Upper lobe of right lung (tissue), 1 donor: Measurements from ENCODE around the gene KRT79. TPM values are rescaled to one million over a fixed set of nuclear protein-coding genes. Genes with fewer than 3 reads are reported as not detected.

Experiments
- ATAC-seq: fragments of 200-7000 bp; cut with Tn5 transposase; one replicate; pipeline ENCODE4 v1.9.1; 2020; ENCODE audit warnings: mild to moderate bottlenecking, moderate library complexity
- DNase-seq: peaks from one replicate; pipeline ENCODE4 v3.0.0-alpha.2; 2020
- H3K27ac ChIP-seq: fragments of 200-600 bp; one replicate; pipeline ENCODE4 v1.8.0; 2022
- H3K27me3 ChIP-seq: fragments of 200-600 bp; one replicate; pipeline ENCODE4 v1.8.0; 2022; ENCODE audit warnings: mild to moderate bottlenecking
- H3K36me3 ChIP-seq: fragments of 200-600 bp; one replicate; pipeline ENCODE4 v1.8.0; 2022
- H3K4me1 ChIP-seq: fragments of 200-600 bp; one replicate; pipeline ENCODE4 v1.8.0; 2022
- H3K4me3 ChIP-seq: fragments of 200-600 bp; one replicate; pipeline ENCODE4 v1.8.0; 2022; ENCODE audit warnings: mild to moderate bottlenecking
- H3K9me3 ChIP-seq: fragments of 200-600 bp; one replicate; pipeline ENCODE4 v1.8.0; 2022
- intact Hi-C: fragments of 100-400 bp; cut with DNase I; formaldehyde crosslinking; loops from one replicate; pipeline ENCODE4 v1.11.0; 2022
- total RNA-seq: library from RNA; stranded (reverse); fragmentation: NEBNext Ultra II Directional; extraction: Animal tissue kit (Norgen Biotek cat#: 25700); gene quantifications from one replicate; pipeline ENCODE4 v1.2.1, GENCODE V29; 2021
- TF ChIP-seq, protein P1 (sequence below): fragments of 200-600 bp; IDR thresholded peaks from one replicate; pipeline ENCODE4 v1.8.0; 2022; ENCODE audit warnings: antibody characterized with exemption
- donor health status: DM: no; HTN: yes; CAD: no; lungs with severe emphysema.

Gene KRT79
- total RNA-seq, 1 donor from 2014 or later = 5.4 TPM

DNA sequence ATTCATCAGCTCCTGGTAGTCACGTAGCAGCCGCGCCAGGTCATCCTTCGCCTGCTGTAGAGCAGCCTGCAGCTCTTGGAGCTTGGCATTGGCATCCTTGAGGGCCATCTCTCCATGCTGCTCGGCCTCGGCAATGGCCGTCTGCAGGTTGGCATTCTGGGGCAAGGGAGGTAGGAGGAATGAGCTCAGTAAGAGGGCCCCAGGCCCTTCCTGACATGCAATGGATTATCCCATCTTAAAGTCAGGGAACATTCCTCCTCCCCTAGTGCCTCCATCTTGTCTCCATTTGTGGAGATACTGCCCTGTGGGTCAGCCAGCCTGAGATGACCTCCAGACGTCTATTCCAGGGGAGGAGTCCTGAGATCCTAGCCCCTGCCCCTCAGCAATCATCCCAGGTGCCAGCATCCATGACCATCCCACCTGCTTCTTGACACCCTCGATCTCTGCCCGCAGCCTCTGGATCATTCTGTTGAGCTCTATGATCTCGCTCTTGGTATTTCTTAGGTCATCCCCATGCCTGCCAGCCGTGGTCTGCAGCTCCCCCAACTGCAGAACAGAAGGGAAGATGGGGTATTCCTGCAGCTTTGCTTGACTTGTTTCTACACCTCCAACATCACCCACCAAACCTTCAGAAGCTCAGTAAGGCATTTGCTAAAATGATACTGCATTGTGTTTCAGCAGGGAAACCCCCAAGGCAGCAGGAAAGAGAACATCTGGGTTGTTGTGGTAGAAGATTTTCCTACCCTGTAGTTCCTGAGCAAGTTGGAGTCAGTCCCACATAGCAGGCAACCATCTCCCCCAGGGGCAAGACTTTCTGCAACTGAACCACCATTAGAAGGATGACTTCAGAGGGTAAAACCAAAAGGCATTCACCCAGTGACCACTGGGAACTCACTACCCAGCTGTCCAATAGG, 42.6 kb downstream of the KRT79 start:
- Histone ChIP-seq H3K9me3 (no peaks in the 10 kb centered on the region), H3K27me3 (peaks cover 58% of the 10 kb centered on the region), H3K36me3 (no peaks in the 10 kb centered on the region), H3K4me1 (peaks cover 3% of the 10 kb centered on the region), H3K27ac (no peak overlapping the region), H3K4me3 (no peak overlapping the region)
- intact Hi-C loops = no loop called here
- ATAC-seq = no peak
- peak; percentile 53 for DNase-seq
- TF ChIP-seq, protein P1, sequence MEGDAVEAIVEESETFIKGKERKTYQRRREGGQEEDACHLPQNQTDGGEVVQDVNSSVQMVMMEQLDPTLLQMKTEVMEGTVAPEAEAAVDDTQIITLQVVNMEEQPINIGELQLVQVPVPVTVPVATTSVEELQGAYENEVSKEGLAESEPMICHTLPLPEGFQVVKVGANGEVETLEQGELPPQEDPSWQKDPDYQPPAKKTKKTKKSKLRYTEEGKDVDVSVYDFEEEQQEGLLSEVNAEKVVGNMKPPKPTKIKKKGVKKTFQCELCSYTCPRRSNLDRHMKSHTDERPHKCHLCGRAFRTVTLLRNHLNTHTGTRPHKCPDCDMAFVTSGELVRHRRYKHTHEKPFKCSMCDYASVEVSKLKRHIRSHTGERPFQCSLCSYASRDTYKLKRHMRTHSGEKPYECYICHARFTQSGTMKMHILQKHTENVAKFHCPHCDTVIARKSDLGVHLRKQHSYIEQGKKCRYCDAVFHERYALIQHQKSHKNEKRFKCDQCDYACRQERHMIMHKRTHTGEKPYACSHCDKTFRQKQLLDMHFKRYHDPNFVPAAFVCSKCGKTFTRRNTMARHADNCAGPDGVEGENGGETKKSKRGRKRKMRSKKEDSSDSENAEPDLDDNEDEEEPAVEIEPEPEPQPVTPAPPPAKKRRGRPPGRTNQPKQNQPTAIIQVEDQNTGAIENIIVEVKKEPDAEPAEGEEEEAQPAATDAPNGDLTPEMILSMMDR = no peak

DNA sequence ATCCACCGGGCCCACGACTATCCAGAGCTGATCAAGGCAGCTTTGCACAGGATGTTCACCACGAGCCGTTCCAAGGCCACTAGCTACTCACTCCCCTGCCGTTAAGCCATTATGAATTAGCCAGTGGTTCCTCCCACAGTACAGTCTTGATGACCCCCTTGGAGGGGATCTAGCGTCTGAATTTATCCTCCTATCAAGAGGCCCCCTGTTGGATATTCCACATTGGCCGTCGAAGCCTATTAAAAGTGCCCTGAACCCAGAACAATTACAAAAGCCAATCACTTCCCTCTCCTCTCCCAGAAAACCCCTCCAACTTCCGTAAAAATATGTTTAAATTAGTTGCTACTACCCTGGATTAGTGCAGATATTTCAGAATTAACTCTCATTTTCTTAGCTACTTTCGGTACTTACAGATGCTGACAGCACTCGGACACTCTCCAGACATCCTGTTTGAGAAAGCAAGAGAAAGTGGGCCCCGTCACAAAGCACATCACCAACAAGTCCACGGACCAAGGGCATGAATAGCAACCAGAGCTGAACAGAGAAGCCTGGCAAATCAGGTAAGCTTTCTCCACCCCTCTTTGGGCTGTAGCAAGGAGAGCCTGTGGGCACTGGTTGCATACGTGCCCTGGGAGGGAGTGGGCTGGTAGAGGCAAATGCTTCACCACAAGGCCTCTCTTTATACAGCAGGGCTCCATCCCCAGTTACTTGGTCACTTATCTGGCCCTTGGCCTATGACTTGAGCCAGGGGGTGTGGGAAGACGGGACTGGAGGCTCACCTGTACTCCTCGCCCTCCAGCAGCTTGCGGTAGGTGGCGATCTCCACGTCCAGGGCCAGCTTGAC, 43.5 kb downstream of the KRT79 start:
- DNase-seq = peak; percentile 32
- no peaks in the 10 kb centered on the region for H3K36me3 ChIP-seq
- no peak for ATAC-seq
- H3K27me3 ChIP-seq = peaks cover 58% of the 10 kb centered on the region
- H3K9me3 ChIP-seq = no peaks in the 10 kb centered on the region
- TF ChIP-seq, protein P1 = no peak
- H3K4me3 ChIP-seq = no peak overlapping the region
- H3K27ac ChIP-seq = no peak overlapping the region
- intact Hi-C loops = no loop called here
- H3K4me1 ChIP-seq = peaks cover 3% of the 10 kb centered on the region

DNA sequence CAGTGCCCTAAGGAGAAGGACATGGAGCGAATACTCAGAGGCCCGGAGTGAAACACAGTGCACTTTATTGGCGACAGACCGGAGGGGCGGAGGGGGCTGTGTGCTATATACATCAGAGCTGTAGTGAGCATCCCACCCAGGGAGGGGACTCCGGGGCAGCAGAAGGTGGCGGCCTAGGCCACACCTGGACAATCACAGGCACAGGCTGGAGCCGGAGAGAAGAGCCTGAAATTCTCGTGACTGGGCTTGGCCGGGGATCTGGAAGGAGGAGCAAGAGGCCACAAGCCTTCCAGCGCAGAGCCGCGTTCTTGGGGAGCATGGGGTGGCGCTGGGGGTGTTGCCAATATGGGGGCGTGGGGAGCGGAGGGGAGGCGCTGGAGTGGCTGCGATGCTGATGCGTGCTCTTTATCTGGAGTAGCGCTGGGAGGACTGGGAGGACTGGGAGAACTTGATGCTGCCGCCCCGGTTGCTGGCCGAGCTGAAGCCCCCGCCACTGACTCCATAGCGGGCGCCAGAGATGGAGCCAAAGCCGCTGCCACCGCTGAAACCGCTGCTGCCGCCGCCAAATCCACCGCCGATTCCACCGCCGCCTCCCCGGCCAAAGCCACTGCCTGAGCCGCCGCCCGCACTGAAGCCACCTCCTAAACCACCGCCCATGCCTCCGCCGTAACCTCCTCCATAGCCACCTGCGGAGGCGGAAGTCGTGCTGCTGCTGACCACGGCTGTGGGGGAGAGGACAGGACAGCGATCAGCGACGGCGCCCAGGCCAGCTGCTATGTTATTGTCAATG, 44.3 kb downstream of the KRT79 start:
- no peaks in the 10 kb centered on the region for H3K9me3 ChIP-seq
- intact Hi-C loops = no loop called here
- H3K36me3 ChIP-seq = no peaks in the 10 kb centered on the region
- no peak overlapping the region for H3K4me3 ChIP-seq
- TF ChIP-seq, protein P1 = no peak
- ATAC-seq = peak; percentile 54
- peak; percentile 68 for DNase-seq
- H3K27me3 ChIP-seq = peaks cover 55% of the 10 kb centered on the region
- peaks cover 3% of the 10 kb centered on the region for H3K4me1 ChIP-seq
- no peak overlapping the region for H3K27ac ChIP-seq

DNA sequence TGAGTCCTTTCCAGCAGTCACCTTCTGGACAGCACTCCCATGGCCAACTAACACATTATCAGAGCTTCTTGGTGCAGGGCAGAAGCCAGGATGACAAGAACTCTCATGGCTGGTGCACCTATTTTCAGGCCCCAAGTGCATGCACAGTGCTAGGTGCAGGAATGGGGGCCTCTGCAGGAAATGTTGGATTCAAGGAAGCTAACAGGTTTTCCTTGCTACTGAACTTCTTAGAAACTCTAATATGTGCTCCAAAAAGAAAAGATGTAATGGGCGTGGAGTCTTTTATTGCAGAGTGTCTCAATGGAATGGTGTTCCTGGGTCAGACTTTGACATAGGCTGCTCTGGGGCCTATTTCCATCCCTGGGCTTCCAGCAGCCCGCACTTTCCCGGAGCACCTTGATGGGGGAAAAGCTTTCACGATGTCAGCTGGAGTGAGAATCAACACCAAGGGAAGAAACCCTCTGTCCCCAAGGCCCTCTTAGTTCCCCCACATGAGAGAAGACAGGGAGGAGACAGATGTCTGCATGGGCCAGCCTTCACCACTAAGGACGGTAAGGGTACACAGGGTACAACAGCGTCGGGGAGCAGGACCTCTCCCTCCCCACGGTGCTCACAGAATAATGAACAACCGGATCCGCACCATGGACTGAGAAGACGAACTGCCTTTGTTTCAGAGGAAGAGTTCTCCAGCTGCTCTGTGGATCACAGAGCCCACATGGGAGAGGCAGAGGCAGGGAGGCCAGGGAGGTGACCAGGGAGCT, 45.1 kb downstream of the KRT79 start:
- Histone ChIP-seq H3K4me1 (peaks cover 3% of the 10 kb centered on the region), H3K36me3 (no peaks in the 10 kb centered on the region), H3K27ac (no peak overlapping the region), H3K9me3 (no peaks in the 10 kb centered on the region), H3K27me3 (peaks cover 51% of the 10 kb centered on the region), H3K4me3 (no peak overlapping the region)
- intact Hi-C loops = no loop called here
- DNase-seq (no peak), ATAC-seq (no peak)
- TF ChIP-seq, protein P1 = no peak
